Right lobe of liver (tissue), 6 donors: ENCODE data around the gene RNF166. TPM values are rescaled to one million over a fixed set of nuclear protein-coding genes. Genes with fewer than 3 reads are reported as not detected.
"Not testable (repeated sequence)": the region's sequence is repeated elsewhere in the genome, so short reads cannot be mapped to it uniquely, and the experiment has no call there.

Source experiments
- ATAC-seq, 4 donors: fragments of 200-7000 bp; cut with Tn5 transposase; one replicate each; pipeline ENCODE4 v1.9.1; 2020; ENCODE audit warnings: mild to moderate bottlenecking in 4 of 4, moderate library complexity in 4 of 4
- DNase-seq, 3 donors: peaks; one replicate each; pipeline ENCODE4 v3.0.0-alpha.2; 2020
- H3K27ac ChIP-seq, 3 donors: fragments of 200-600 bp; one replicate each; pipeline ENCODE4 v1.8.0; 2022
- H3K27me3 ChIP-seq, 2 donors: fragments of 200-600 bp; one replicate each; pipeline ENCODE4 v1.8.0; 2022
- H3K36me3 ChIP-seq, 4 donors: fragments of 200-600 bp; sonication (generic) in 1 of 4; one replicate each; pipeline versions ENCODE4 v1.5.1 to v1.8.0; 2017 to 2022; ENCODE audit warnings: control low read depth in 1 of 4
- H3K4me1 ChIP-seq, 4 donors: fragments of 200-600 bp; sonication (generic) in 1 of 4; one replicate each; pipeline versions ENCODE4 v1.5.1 to v1.8.0; 2017 to 2022; ENCODE audit warnings: control low read depth in 1 of 4
- H3K4me3 ChIP-seq, 3 donors: fragments of 200-600 bp; one replicate each; pipeline ENCODE4 v1.8.0; 2022
- H3K9me3 ChIP-seq, 4 donors: fragments of 200-600 bp; sonication (generic) in 1 of 4; one replicate each; pipeline versions ENCODE4 v1.5.1 to v1.8.0; 2017 to 2022; ENCODE audit warnings: control low read depth in 1 of 4
- CTCF ChIP-seq, 4 donors: fragments of 200-600 bp in 3 of 4; fragments of 450-650 bp in 1 of 4; IDR thresholded peaks; one replicate each; pipeline versions ENCODE4 v1.5.1 to v1.8.0; 2016 to 2022; ENCODE audit warnings: antibody characterized with exemption in 4 of 4, mild to moderate bottlenecking in 2 of 4
- POLR2A ChIP-seq: fragments of 450-650 bp; IDR thresholded peaks from one replicate; pipeline ENCODE4 v1.6.1; 2017; ENCODE audit warnings: antibody characterized with exemption, mild to moderate bottlenecking
- WGBS: methylation state at CpG from one replicate; pipeline ENCODE4 v1.1.6; 2018; ENCODE audit warnings: low coverage, low lambda C conversion rate; ENCODE audit not compliant: insufficient coverage; ENCODE audit errors: missing lambda C conversion rate; 5-methylcytosine and 5-hydroxymethylcytosine counted together
- intact Hi-C, 2 donors: fragments of 100-400 bp; cut with DNase I; formaldehyde crosslinking; loops; one replicate each; pipeline versions ENCODE4 v1.11.2 to v1.14.1; 2022
- total RNA-seq, 6 experiments: library from RNA; depleted of rRNA in 2 of 6; stranded (reverse); fragments of >200 nt in 2 of 6; fragmentation: NEBNext Ultra II Directional in 3 of 6; extraction: Animal tissue kit (Norgen Biotek cat#: 25700) in 3 of 6; gene quantifications; one replicate each; pipeline versions ENCODE4 v1.1.0 to v1.2.4, GENCODE V29; 2016 to 2023
- donor health status: DM: no; HTN: yes; CAD: no.
- donor health status: DM: no; HTN: no; CAD: no.
- donor health status: DM: no; HTN: no; CAD: no.
- donor health status: DM: no; HTN: yes; CAD: no.
- donor health status: DM: no; HTN: yes; CAD: no.

Gene RNF166
- total RNA-seq, 6 experiments from 2014 or later = 8.1 to 12.8 (median 10.0) TPM

DNA sequence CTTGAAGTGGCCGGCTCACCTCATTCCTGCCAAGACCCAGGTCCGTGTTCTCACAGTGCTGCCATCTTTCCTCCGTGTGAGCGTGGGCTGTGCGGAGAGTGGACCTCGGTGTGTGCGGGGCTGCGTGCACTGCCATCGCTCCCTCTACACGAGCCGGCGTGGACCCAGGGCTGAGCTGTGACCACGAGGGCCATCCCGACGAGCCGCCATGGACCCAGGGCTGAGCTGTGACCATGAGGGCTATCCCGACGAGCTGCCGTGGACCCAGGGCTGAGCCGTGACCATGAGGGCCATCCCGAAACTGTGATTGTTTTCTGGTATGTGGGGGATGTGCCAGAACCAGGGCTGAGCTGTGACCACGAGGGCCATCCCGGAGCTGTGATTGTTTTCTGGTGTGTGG is 34.4 kb downstream of the RNF166 start:
- Histone ChIP-seq H3K36me3 (no peaks in the 10 kb centered on the region), H3K4me3 (no peak overlapping the region), H3K27me3 (no peaks in the 10 kb centered on the region), H3K4me1 (no peaks in the 10 kb centered on the region), H3K27ac (no peak overlapping the region), H3K9me3 (no peaks in the 10 kb centered on the region)
- no peak for ATAC-seq
- intact Hi-C loops = no loop called here
- DNase-seq = no peak
- WGBS = 100% methylated on average over 1 of the region's 23 CpGs
- TF ChIP-seq POLR2A (no peak), CTCF (IDR thresholded peaks at IDR 0.05) (no peak)

DNA sequence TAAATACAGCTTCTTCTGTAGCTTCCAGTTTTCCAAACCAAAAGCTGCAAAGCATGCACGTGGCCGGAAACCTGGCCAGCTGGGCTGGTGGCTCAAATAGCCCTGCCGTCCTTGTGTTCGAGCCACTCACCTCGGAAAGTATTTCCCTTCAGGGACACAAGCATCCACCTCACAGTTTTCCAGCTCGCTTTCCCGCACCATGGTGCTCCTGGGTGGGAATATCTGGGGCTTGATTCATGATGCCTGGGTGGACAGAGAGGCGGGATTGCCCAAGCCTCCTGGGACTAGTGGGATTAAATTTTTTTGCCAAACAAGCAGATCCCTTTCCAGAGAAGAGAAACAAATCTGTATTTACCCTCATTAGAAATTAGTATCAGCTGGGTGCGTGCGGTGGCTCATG is 36.2 kb downstream of the RNF166 start:
- DNase-seq (no peak), ATAC-seq (no peak)
- H3K9me3 ChIP-seq = no peaks in the 10 kb centered on the region
- 95% methylated on average over 8 of the region's 10 CpGs for WGBS
- no peak overlapping the region for H3K27ac ChIP-seq
- TF ChIP-seq POLR2A (no peak), CTCF (IDR thresholded peaks at IDR 0.05) (no peak)
- peaks cover 0 to 6% (median 3%) of the 10 kb centered on the region in 4 donors for H3K4me1 ChIP-seq
- intact Hi-C loops = no loop called here
- H3K36me3 ChIP-seq = no peaks in the 10 kb centered on the region
- no peak overlapping the region for H3K4me3 ChIP-seq
- H3K27me3 ChIP-seq = no peaks in the 10 kb centered on the region

DNA sequence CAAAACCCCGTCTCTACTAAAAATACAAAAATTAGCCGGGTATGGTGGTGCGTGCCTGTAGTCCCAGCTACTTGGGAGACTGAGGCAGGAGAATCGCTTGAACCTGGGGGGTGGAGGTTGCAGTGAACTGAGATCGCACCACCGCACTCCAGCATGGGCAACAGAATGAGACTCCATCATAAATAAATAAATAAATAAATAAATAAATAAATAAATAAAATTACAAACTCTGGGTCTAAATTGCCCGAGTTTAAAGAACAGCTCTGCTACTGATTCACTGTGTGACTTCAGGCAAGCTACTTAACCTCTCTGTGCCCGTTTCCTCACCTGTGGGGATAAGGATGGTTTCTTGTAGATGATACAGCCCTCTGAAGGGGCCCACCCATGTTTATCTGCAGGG is 36.7 kb downstream of the RNF166 start:
- intact Hi-C loops, ATAC-seq, DNase-seq, H3K9me3 ChIP-seq, H3K4me3 ChIP-seq, H3K27me3 ChIP-seq, H3K36me3 ChIP-seq, H3K27ac ChIP-seq: not testable (repeated sequence)
- whole genome bisulfite sequencing = 98% methylated on average over 5 of the region's 8 CpGs
- H3K4me1 ChIP-seq = peaks cover 0 to 11% (median 5%) of the 10 kb centered on the region in 4 donors

GRCh38 chr16:88667461-88667860 is 38.7 kb downstream of the RNF166 start:
- no peaks in the 10 kb centered on the region for H3K9me3 ChIP-seq
- H3K27me3 ChIP-seq = no peaks in the 10 kb centered on the region
- H3K36me3 ChIP-seq = no peaks in the 10 kb centered on the region
- no peak overlapping the region for H3K27ac ChIP-seq
- WGBS = 37% methylated on average over 2 of the region's 5 CpGs
- DNase-seq = peak in 1 of 3 donors; percentile 42
- no peak for ATAC-seq
- intact Hi-C loops = no loop called here
- peaks cover 0 to 18% (median 8%) of the 10 kb centered on the region in 4 donors for H3K4me1 ChIP-seq
- no peak overlapping the region for H3K4me3 ChIP-seq
- TF ChIP-seq CTCF (IDR thresholded peaks at IDR 0.05) (no peak), POLR2A (no peak)

- peaks cover 0 to 26% (median 8%) of the 10 kb centered on the region in 4 donors for H3K4me1 ChIP-seq
- no peaks in the 10 kb centered on the region for H3K9me3 ChIP-seq
- peak overlapping the region in 2 of 3 donors; percentile 66 to 89 for H3K27ac ChIP-seq
- ATAC-seq (no peak), DNase-seq (no peak)
- TF ChIP-seq POLR2A (no peak), CTCF (IDR thresholded peaks at IDR 0.05) (no peak)
- 65% methylated on average over 2 of the region's 3 CpGs for WGBS
- intact Hi-C loops = no loop called here
- H3K27me3 ChIP-seq = no peaks in the 10 kb centered on the region
- H3K36me3 ChIP-seq = no peaks in the 10 kb centered on the region
- H3K4me3 ChIP-seq = no peak overlapping the region
Observed at GRCh38 chr16:88665570-88665969, 40.6 kb downstream of the RNF166 start.
